ENCODE results near the gene KANK4.

GRCh38 chr1:62269851-62270495 lies 49.3 kb downstream of the KANK4 start:
- no peak for TF ChIP-seq POLR2A (IDR thresholded peaks at IDR 0.05)
- no peak for TF ChIP-seq CTCF (IDR thresholded peaks at IDR 0.05)
